Measurements from ENCODE around the gene PPP6R2.

GRCh38 chr22:50473855-50474671 lies 130.9 kb downstream of the PPP6R2 start:
- no peak for TF ChIP-seq CTCF (IDR thresholded peaks at IDR 0.05)
- TF ChIP-seq POLR2A (IDR thresholded peaks at IDR 0.05): no peak
